ENCODE measurements around the gene NPL.

Gene NPL

DNA sequence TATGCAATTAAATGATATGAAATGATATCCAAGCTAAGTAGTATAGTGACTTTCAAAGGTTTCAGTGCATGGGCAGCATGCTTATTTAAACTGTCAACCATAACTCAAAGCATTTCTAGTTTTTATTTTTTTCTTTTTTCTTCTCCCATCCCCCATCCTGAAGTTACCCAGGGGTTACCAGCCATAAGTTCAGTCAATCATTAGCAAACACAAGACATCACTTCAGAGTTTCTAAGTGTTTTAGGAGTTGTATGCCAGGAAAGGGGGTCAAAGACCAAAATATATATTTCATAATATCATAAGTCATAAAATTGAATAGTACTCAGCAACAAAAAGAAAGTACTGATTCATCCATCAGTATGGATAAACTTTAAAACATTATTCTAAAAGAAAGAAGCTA is 78.3 kb downstream of the NPL start:
- DNase-seq (ENCODE audit: low spot score), result no peak

DNA sequence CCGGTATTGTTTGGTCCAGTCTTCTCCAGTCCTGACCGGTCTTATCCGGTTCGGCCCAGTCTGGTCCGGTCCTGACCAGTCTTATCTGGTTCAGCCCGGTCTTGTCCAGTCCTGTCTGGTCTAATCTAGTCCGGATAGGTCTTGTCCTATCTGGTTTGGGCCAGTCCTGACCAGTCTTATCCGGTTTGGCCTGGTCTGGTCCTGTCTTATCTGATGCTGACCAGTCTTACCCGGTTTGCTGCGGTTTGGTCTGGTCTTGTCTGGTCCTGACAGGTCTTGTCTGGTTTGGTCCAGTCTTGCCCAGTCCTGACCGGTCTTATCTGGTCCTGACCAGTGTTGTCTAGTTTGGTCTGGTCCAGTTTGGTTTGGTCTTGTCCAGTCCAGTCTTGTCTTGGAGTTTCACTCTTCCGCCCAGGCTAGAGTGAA is 79.7 kb downstream of the NPL start:
- DNase-seq (ENCODE audit: low spot score), result no peak

DNA sequence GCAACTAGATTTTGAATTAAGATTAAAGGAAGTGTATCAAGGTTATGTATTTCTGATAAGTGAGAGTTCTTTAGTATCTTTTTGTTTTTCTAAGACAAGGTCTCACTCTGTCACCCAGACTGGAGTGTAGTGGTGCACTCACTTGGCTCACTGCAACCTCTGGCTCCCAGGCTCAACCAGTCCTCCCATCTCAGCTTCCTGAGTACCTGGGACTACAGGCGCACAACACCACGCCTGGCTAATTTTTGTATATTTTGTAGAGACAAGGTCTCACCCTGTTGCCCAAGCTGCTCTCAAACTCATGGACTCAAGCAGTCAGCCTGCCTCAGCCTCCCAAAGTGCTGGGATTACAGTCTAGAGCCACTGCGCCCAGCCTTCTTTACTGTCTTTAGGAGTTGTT is 83.3 kb downstream of the NPL start:
- no peak for DNase-seq (ENCODE audit: low spot score)

DNA sequence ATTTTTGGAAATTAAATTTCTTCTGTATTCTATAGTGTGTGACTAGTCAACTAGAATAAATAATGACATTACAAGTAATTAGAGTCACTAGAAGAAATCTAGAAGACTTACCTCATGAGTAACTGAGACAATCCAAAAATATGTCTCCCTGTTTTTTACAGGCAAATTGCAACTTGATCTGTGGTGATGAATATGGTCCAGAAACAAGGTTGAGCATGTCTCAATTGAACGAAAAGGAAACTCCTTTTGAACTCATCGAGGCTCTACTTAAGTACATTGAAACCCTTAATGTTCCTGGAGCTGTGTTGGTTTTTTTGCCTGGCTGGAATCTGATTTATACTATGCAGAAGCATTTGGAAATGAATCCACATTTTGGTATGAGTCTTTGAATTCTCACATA is 86.3 kb downstream of the NPL start:
- no peak for DNase-seq (ENCODE audit: low spot score)

DNA sequence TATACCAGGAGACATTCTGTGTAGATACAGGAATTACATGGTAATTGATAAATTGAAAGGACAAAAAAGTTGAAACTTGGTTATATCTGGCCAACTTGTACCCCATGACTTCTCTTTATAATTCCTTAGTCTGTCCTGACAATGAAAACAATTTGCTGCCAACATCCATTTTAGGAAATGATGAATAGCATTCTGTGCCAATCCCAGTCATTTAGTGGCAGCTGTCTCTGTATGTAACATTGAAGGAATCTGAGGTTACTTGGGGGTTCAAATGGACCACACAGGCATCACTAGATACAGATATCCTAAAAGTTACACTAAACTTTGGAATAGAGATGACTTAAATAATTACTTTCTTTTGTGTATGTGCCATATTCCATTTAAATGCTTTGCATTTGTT is 87.8 kb downstream of the NPL start:
- no peak for DNase-seq (ENCODE audit: low spot score)

DNA sequence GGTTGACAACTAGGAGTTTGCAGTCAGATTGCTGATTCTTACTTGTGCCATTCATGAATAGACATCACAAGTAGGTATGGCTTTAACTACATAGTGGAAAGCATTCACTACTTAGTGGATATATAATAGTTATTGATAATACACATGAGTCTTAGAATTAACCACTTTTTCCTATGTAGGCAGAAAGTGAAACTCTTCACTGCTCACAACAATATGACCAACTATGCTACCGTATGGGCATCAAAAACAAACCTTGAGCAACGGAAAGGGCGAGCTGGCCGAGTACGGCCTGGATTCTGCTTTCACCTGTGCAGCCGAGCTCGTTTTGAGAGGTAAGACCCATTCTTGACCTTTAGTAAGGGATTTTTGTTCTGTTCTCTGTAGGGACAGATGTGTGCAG is 88.3 kb downstream of the NPL start:
- DNase-seq (ENCODE audit: low spot score), result no peak

Data from CD4-positive, alpha-beta T cell treated with Interleukin-15 for 4 hours (primary cell).